Neural cell (in vitro differentiated cells): ENCODE measurements around the gene NAA38. TPM values are rescaled to one million over a fixed set of nuclear protein-coding genes. Genes with fewer than 3 reads are reported as not detected.
"Not testable (repeated sequence)": the region's sequence is repeated elsewhere in the genome, so short reads cannot be mapped to it uniquely, and the experiment has no call there.

Experiments
- H2AFZ ChIP-seq: fragments of 200-600, 300-800 bp; sonication (generic), shearing (Covaris generic); 2 replicates; pipeline ENCODE4 v1.6.0; 2014; ENCODE audit warnings: low read depth, mild to moderate bottlenecking, antibody characterized with exemption, low read length, moderate library complexity
- H3F3A ChIP-seq: fragments of 200-600 bp; shearing (Covaris generic); 2 replicates; pipeline ENCODE4 v1.6.1; 2016; ENCODE audit warnings: mild to moderate bottlenecking, moderate library complexity, mixed read lengths, antibody characterized with exemption, low read length; ENCODE audit not compliant: insufficient read depth, poor library complexity, severe bottlenecking
- H3K27ac ChIP-seq: fragments of 200-600, 300-800 bp; sonication (generic), shearing (Covaris generic); 2 replicates; pipeline ENCODE4 v1.5.1; 2014; ENCODE audit warnings: mild to moderate bottlenecking, low read length, moderate library complexity
- H3K27me3 ChIP-seq: fragments of 300-800, 200-600 bp; sonication (generic), shearing (Covaris generic); 2 replicates; pipeline ENCODE4 v1.6.0; 2014; ENCODE audit warnings: mild to moderate bottlenecking, low read depth, low read length, moderate library complexity; ENCODE audit not compliant: insufficient read depth
- H3K36me3 ChIP-seq: fragments of 300-800, 200-600 bp; sonication (generic), shearing (Covaris generic); 2 replicates; pipeline ENCODE4 v1.5.1; 2014; ENCODE audit warnings: mild to moderate bottlenecking, antibody characterized with exemption, low read length, moderate library complexity; ENCODE audit not compliant: insufficient read depth
- H3K4me2 ChIP-seq: fragments of 300-800, 200-600 bp; sonication (generic), shearing (Covaris generic); 2 replicates; pipeline ENCODE4 v1.6.0; 2014; ENCODE audit warnings: mild to moderate bottlenecking, low read length
- H3K4me3 ChIP-seq: fragments of 300-800, 200-600 bp; sonication (generic), shearing (Covaris generic); 2 replicates; pipeline ENCODE4 v1.5.1; 2014; ENCODE audit warnings: mild to moderate bottlenecking, low read length, moderate library complexity
- H3K79me2 ChIP-seq: fragments of 200-600 bp; shearing (Covaris generic); replicated peaks from 2 replicates; pipeline ENCODE4 v1.6.0; 2014; ENCODE audit warnings: mild to moderate bottlenecking, low read length, moderate library complexity; ENCODE audit not compliant: insufficient read depth
- H3K9ac ChIP-seq: fragments of 300-800, 200-600 bp; sonication (generic), shearing (Covaris generic); 2 replicates; pipeline ENCODE4 v1.6.1; 2016; ENCODE audit warnings: mild to moderate bottlenecking, low read length, mixed read lengths
- H3K9me2 ChIP-seq: fragments of 200-600 bp; shearing (Covaris generic); 2 replicates; pipeline ENCODE4 v1.6.1; 2016; ENCODE audit warnings: mild to moderate bottlenecking, low read length, mixed read lengths; ENCODE audit not compliant: insufficient read depth
- H3K9me3 ChIP-seq: fragments of 200-600, 300-800 bp; sonication (generic), shearing (Covaris generic); 2 replicates; pipeline ENCODE4 v1.6.1; 2016; ENCODE audit warnings: mild to moderate bottlenecking, mixed run types, low read length, moderate library complexity, mixed read lengths
- H4K20me1 ChIP-seq: fragments of 200-600 bp; shearing (Covaris generic); 2 replicates; pipeline ENCODE4 v1.6.1; 2016; ENCODE audit warnings: mild to moderate bottlenecking, mixed run types; ENCODE audit not compliant: insufficient read depth
- CTCF ChIP-seq: fragments of 450-650 bp; IDR thresholded peaks from 2 replicates; pipeline ENCODE4 v1.5.1; 2014; ENCODE audit warnings: antibody characterized with exemption, mild to moderate bottlenecking, moderate library complexity; ENCODE audit not compliant: poor library complexity, severe bottlenecking
- EP300 ChIP-seq: fragments of 450-650 bp; conservative IDR thresholded peaks from 2 replicates; pipeline ENCODE4 v1.6.1; 2014; ENCODE audit warnings: antibody characterized with exemption, mild to moderate bottlenecking, moderate library complexity; ENCODE audit not compliant: poor library complexity, severe bottlenecking
- EZH2 ChIP-seq: fragments of 200-600, 300-800 bp; shearing (Covaris generic), sonication (generic); IDR thresholded peaks from 2 replicates; pipeline ENCODE4 v1.6.1; 2014; ENCODE audit warnings: antibody characterized with exemption, low read length, borderline replicate concordance, mild to moderate bottlenecking; ENCODE audit not compliant: insufficient read depth, poor library complexity, severe bottlenecking
- MXI1 ChIP-seq: fragments of 450-650 bp; conservative IDR thresholded peaks from 2 replicates; pipeline ENCODE4 v1.6.1; 2014; ENCODE audit warnings: antibody characterized with exemption, mild to moderate bottlenecking; ENCODE audit not compliant: poor library complexity, severe bottlenecking
- POLR2AphosphoS5 ChIP-seq: IDR thresholded peaks from 2 replicates; pipeline ENCODE4 v1.6.1; 2012
- RAD21 ChIP-seq: fragments of 450-650 bp; conservative IDR thresholded peaks from 2 replicates; pipeline ENCODE4 v1.6.1; 2014; ENCODE audit warnings: antibody characterized with exemption, mild to moderate bottlenecking, moderate library complexity
- SMC3 ChIP-seq: fragments of 450-650 bp; conservative IDR thresholded peaks from 2 replicates; pipeline ENCODE4 v1.6.1; 2014; ENCODE audit warnings: antibody characterized with exemption, mild to moderate bottlenecking, moderate library complexity; ENCODE audit not compliant: poor library complexity
- TAF1 ChIP-seq: IDR thresholded peaks from 2 replicates; pipeline ENCODE4 v1.6.1; 2012; ENCODE audit warnings: low read depth
- polyA plus RNA-seq: library from polyadenylated mRNA; depleted of rRNA; stranded (reverse); fragments of >200 nt; gene quantifications from 2 replicates; pipeline ENCODE4 v1.2.3, GENCODE V29; 2014
- TF ChIP-seq, protein P1 (sequence below): IDR thresholded peaks from 2 replicates; pipeline ENCODE4 v1.6.1; 2012; ENCODE audit warnings: borderline replicate concordance

The NAA38 gene
- polyA plus RNA-seq, 1 donor from 2014 or later: 110 TPM

DNA sequence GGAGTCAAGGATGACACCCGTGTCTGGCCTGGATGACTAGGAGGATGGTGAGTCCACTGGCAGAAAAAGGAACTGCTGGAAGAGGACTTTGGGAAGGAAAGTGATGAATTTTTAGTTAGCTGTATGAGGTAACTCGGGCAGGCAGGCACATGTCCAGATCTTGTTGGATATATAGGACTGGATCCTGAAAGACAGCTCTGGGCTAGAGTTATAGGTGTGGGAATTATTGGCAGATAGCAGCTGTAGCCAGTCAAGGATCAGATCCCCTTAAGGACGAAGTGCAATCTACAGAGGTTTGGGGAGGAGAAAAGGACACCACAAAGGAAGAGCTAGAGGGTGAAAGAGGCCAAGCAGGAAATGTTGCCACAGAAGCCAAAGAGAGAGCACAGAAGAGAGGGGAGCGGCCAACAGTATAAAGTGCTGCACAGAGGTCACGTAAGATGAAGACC lies 10.5 kb upstream of the NAA38 start:
- H3K79me2 ChIP-seq: peaks cover 3% of the 10 kb centered on the region
- no peaks in the 10 kb centered on the region for H3K9me2 ChIP-seq
- no peak overlapping the region for H3K4me2 ChIP-seq
- no peak overlapping the region for H3K9ac ChIP-seq
- TF ChIP-seq EZH2 (no peak), POLR2AphosphoS5 (no peak), RAD21 (no peak), TAF1 (no peak), SMC3 (no peak), EP300 (no peak), CTCF (no peak), MXI1 (no peak)
- TF ChIP-seq, protein P1, sequence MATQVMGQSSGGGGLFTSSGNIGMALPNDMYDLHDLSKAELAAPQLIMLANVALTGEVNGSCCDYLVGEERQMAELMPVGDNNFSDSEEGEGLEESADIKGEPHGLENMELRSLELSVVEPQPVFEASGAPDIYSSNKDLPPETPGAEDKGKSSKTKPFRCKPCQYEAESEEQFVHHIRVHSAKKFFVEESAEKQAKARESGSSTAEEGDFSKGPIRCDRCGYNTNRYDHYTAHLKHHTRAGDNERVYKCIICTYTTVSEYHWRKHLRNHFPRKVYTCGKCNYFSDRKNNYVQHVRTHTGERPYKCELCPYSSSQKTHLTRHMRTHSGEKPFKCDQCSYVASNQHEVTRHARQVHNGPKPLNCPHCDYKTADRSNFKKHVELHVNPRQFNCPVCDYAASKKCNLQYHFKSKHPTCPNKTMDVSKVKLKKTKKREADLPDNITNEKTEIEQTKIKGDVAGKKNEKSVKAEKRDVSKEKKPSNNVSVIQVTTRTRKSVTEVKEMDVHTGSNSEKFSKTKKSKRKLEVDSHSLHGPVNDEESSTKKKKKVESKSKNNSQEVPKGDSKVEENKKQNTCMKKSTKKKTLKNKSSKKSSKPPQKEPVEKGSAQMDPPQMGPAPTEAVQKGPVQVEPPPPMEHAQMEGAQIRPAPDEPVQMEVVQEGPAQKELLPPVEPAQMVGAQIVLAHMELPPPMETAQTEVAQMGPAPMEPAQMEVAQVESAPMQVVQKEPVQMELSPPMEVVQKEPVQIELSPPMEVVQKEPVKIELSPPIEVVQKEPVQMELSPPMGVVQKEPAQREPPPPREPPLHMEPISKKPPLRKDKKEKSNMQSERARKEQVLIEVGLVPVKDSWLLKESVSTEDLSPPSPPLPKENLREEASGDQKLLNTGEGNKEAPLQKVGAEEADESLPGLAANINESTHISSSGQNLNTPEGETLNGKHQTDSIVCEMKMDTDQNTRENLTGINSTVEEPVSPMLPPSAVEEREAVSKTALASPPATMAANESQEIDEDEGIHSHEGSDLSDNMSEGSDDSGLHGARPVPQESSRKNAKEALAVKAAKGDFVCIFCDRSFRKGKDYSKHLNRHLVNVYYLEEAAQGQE: no peak
- H4K20me1 ChIP-seq: no peaks in the 10 kb centered on the region
- no peaks in the 10 kb centered on the region for H3K36me3 ChIP-seq
- H3K4me3 ChIP-seq: no peak overlapping the region
- no peak overlapping the region for H3K27ac ChIP-seq
- no peak overlapping the region for H2AFZ ChIP-seq
- no peaks in the 10 kb centered on the region for H3K27me3 ChIP-seq
- no peaks in the 10 kb centered on the region for H3F3A ChIP-seq
- H3K9me3 ChIP-seq: no peaks in the 10 kb centered on the region

DNA sequence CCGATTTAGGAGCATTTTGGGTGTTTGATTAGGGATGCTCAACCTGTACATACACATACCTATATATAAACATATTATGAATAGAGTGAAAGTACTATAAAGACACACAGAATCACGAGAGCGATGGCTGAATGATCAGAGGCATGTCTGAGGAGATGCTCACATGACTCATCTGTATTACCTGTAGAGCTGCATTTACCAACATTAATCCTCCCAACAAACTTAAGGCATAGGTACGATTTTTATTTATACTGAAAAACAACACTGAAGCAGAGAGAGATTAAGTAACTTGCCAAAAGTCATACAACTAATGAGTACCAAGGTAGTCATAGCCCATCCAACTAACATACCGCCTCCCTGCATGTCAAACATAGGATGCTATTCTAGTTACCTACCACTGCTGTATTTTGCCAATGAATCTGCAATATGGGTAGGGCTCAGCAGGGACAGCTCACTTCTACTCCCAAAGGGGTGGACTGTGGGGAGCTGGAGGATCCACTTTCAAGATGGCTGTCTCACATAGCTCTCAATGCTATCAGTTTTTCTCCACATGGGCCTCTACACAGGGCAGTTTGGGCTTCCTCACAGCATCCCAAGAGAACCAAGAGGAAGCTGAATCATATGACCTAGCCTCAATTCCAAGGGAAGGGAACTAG lies 7.8 kb upstream of the NAA38 start:
- H3K9ac ChIP-seq: no peak overlapping the region
- H3K4me3 ChIP-seq: no peak overlapping the region
- H3K4me2 ChIP-seq: no peak overlapping the region
- H3K36me3 ChIP-seq: no peaks in the 10 kb centered on the region
- no peak overlapping the region for H3K27ac ChIP-seq
- no peaks in the 10 kb centered on the region for H3K9me3 ChIP-seq
- no peaks in the 10 kb centered on the region for H3F3A ChIP-seq
- no peak for TF ChIP-seq POLR2AphosphoS5
- TF ChIP-seq EP300: no peak
- no peak for TF ChIP-seq RAD21
- no peak for TF ChIP-seq MXI1
- TF ChIP-seq CTCF: no peak
- TF ChIP-seq EZH2: no peak
- TF ChIP-seq, protein P1: no peak
- TF ChIP-seq SMC3: no peak
- no peak for TF ChIP-seq TAF1
- H3K27me3 ChIP-seq: no peaks in the 10 kb centered on the region
- H4K20me1 ChIP-seq: no peaks in the 10 kb centered on the region
- H3K79me2 ChIP-seq: peaks cover 5% of the 10 kb centered on the region
- H2AFZ ChIP-seq: no peak overlapping the region
- H3K9me2 ChIP-seq: no peaks in the 10 kb centered on the region

DNA sequence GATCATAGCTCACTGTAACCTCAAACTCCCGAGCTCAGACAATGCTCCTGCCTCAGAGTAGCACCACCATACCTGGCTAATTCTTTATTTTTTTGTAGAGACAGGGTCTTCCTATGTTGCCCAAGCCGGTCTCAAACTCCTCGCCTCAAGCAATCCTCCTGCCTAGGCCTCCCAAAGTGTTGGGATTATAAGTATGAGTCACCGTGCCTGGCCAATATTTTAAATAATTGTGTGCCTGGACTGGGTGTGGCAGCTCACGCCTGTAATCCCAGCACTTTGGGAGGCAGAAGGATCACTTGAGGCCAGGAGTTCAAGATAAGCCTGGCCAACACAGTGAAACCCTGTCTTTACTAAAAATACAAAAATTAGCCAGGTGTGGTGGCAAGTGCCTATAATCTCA lies 7.0 kb upstream of the NAA38 start:
- H3K79me2 ChIP-seq: peaks cover 13% of the 10 kb centered on the region
- H2AFZ ChIP-seq, H3K27me3 ChIP-seq: not testable (repeated sequence)

More for the DNA sequence above, 7.0 kb upstream of the NAA38 start:
- not testable (repeated sequence) for H3F3A ChIP-seq, H3K4me3 ChIP-seq, H3K9me2 ChIP-seq, H3K9ac ChIP-seq, H3K27ac ChIP-seq, H3K36me3 ChIP-seq, H4K20me1 ChIP-seq, H3K4me2 ChIP-seq, H3K9me3 ChIP-seq
